ENCODE results near the gene PLCB1. TPM values are rescaled to one million over a fixed set of nuclear protein-coding genes. Genes with fewer than 3 reads are reported as not detected.

Gene PLCB1
- total RNA-seq, 1 experiment from 2014 or later = 16.0 TPM

- no peaks in the 10 kb centered on the region for H3K36me3 ChIP-seq
- H3K27me3 ChIP-seq = no peaks in the 10 kb centered on the region
- H3K9me3 ChIP-seq = no peaks in the 10 kb centered on the region
- H3K4me3 ChIP-seq = no peak overlapping the region
- DNase-seq = no peak
Measured at GRCh38 chr20:8317448-8317847, 185.4 kb downstream of the PLCB1 start.

GRCh38 chr20:8318965-8319625, 187.0 kb downstream of the PLCB1 start:
- Histone ChIP-seq H3K9me3 (no peaks in the 10 kb centered on the region), H3K27me3 (no peaks in the 10 kb centered on the region), H3K36me3 (no peaks in the 10 kb centered on the region), H3K4me3 (no peak overlapping the region)
- DNase-seq = no peak

GRCh38 chr20:8320306-8320705, 188.2 kb downstream of the PLCB1 start:
- no peak for DNase-seq
- H3K27me3 ChIP-seq = no peaks in the 10 kb centered on the region
- no peaks in the 10 kb centered on the region for H3K36me3 ChIP-seq
- H3K4me3 ChIP-seq = no peak overlapping the region
- no peaks in the 10 kb centered on the region for H3K9me3 ChIP-seq

GRCh38 chr20:8321001-8321400, 188.9 kb downstream of the PLCB1 start:
- no peak for DNase-seq

GRCh38 chr20:8322662-8323217, 190.7 kb downstream of the PLCB1 start:
- H3K27me3 ChIP-seq = no peaks in the 10 kb centered on the region
- no peaks in the 10 kb centered on the region for H3K36me3 ChIP-seq
- H3K9me3 ChIP-seq = no peaks in the 10 kb centered on the region
- H3K4me3 ChIP-seq = no peak overlapping the region
- DNase-seq = no peak

More at GRCh38 chr20:8321001-8321400, 188.9 kb downstream of the PLCB1 start:
- Histone ChIP-seq H3K9me3 (no peaks in the 10 kb centered on the region), H3K27me3 (no peaks in the 10 kb centered on the region), H3K4me3 (no peak overlapping the region), H3K36me3 (no peaks in the 10 kb centered on the region)

GRCh38 chr20:8326191-8326590, 194.1 kb downstream of the PLCB1 start:
- H3K36me3 ChIP-seq = no peaks in the 10 kb centered on the region
- no peak overlapping the region for H3K4me3 ChIP-seq
- H3K27me3 ChIP-seq = no peaks in the 10 kb centered on the region
- DNase-seq = no peak
- H3K9me3 ChIP-seq = no peaks in the 10 kb centered on the region

- Histone ChIP-seq H3K4me3 (no peak overlapping the region), H3K9me3 (no peaks in the 10 kb centered on the region), H3K27me3 (no peaks in the 10 kb centered on the region), H3K36me3 (no peaks in the 10 kb centered on the region)
- DNase-seq = no peak
Measured at GRCh38 chr20:8326899-8327298, 194.8 kb downstream of the PLCB1 start.

- Histone ChIP-seq H3K4me3 (no peak overlapping the region), H3K36me3 (no peaks in the 10 kb centered on the region), H3K27me3 (no peaks in the 10 kb centered on the region), H3K9me3 (no peaks in the 10 kb centered on the region)
- no peak for DNase-seq
Measured at GRCh38 chr20:8328189-8328588, 196.1 kb downstream of the PLCB1 start.

- no peak for DNase-seq
- no peaks in the 10 kb centered on the region for H3K27me3 ChIP-seq
- no peaks in the 10 kb centered on the region for H3K9me3 ChIP-seq
- no peaks in the 10 kb centered on the region for H3K36me3 ChIP-seq
- H3K4me3 ChIP-seq = no peak overlapping the region
Measured at GRCh38 chr20:8330319-8330784, 198.3 kb downstream of the PLCB1 start.

- Histone ChIP-seq H3K27me3 (no peaks in the 10 kb centered on the region), H3K4me3 (no peak overlapping the region), H3K9me3 (no peaks in the 10 kb centered on the region), H3K36me3 (no peaks in the 10 kb centered on the region)
- DNase-seq = peak; percentile 36
Measured at GRCh38 chr20:8330785-8331695, 199.0 kb downstream of the PLCB1 start.

GRCh38 chr20:8331740-8332412, 199.8 kb downstream of the PLCB1 start:
- no peaks in the 10 kb centered on the region for H3K36me3 ChIP-seq
- no peaks in the 10 kb centered on the region for H3K9me3 ChIP-seq
- no peak overlapping the region for H3K4me3 ChIP-seq
- no peaks in the 10 kb centered on the region for H3K27me3 ChIP-seq
- peak; percentile 84 for DNase-seq

- Histone ChIP-seq H3K4me3 (no peak overlapping the region), H3K27me3 (no peaks in the 10 kb centered on the region), H3K36me3 (no peaks in the 10 kb centered on the region), H3K9me3 (no peaks in the 10 kb centered on the region)
- DNase-seq = no peak
Measured at GRCh38 chr20:8334641-8335040, 202.6 kb downstream of the PLCB1 start.

- no peak overlapping the region for H3K4me3 ChIP-seq
- H3K36me3 ChIP-seq = no peaks in the 10 kb centered on the region
- DNase-seq = no peak
- H3K27me3 ChIP-seq = no peaks in the 10 kb centered on the region
- no peaks in the 10 kb centered on the region for H3K9me3 ChIP-seq
Measured at GRCh38 chr20:8335059-8335458, 203.0 kb downstream of the PLCB1 start.

GRCh38 chr20:8335495-8336195, 203.6 kb downstream of the PLCB1 start:
- Histone ChIP-seq H3K9me3 (no peaks in the 10 kb centered on the region), H3K36me3 (no peaks in the 10 kb centered on the region), H3K4me3 (no peak overlapping the region), H3K27me3 (no peaks in the 10 kb centered on the region)
- DNase-seq = no peak

GRCh38 chr20:8339349-8339748, 207.3 kb downstream of the PLCB1 start:
- H3K36me3 ChIP-seq = no peaks in the 10 kb centered on the region

GRCh38 chr20:8342391-8342790, 210.3 kb downstream of the PLCB1 start:
- H3K4me3 ChIP-seq = no peak overlapping the region
- no peaks in the 10 kb centered on the region for H3K27me3 ChIP-seq
- no peaks in the 10 kb centered on the region for H3K9me3 ChIP-seq
- H3K36me3 ChIP-seq = no peaks in the 10 kb centered on the region
- no peak for DNase-seq

More at GRCh38 chr20:8339349-8339748, 207.3 kb downstream of the PLCB1 start:
- Histone ChIP-seq H3K4me3 (no peak overlapping the region), H3K27me3 (no peaks in the 10 kb centered on the region), H3K9me3 (no peaks in the 10 kb centered on the region)
- DNase-seq = no peak

Measured in MG63 (cell line).